NT2/D1 (cell line): Measurements from ENCODE around the gene ACVR1C.

Experiments used
- SUZ12 ChIP-seq: IDR thresholded peaks from 2 replicates; pipeline ENCODE4 v1.6.1; 2011; ENCODE audit not compliant: insufficient read length, insufficient read depth; ENCODE audit errors: extremely low read depth
- YY1 ChIP-seq: IDR thresholded peaks from 2 replicates; pipeline ENCODE4 v1.6.1; 2011; ENCODE audit not compliant: insufficient read length, insufficient read depth

DNA sequence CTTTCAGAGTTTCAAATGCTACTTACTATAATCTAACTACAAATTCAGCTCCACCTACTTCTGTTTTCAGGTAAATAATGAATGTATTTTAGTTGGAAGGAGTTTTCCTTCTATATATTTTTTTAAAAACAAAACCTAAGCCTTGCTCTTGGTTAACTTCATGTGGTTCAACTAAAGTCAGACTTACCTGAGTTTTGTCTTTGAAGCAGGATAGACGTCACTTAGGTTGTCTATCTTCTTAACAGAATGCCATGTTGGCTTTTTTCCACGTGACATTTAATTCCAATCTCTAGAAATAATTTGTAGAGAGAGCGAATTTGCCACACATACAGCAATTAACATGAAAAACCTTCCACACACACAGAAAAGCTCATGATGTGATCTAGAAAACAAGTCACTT, 140.9 kb downstream of the ACVR1C start:
- no peak for TF ChIP-seq YY1
- TF ChIP-seq SUZ12: no peak
